ENCODE results near the gene PRKCA. TPM values are rescaled to one million over a fixed set of nuclear protein-coding genes. Genes with fewer than 3 reads are reported as not detected.

The PRKCA gene
- total and polyA plus RNA-seq, 2 experiments from 2014 or later, result 6.4 to 35.4 TPM

GRCh38 chr17:66313995-66314659 is 11.7 kb downstream of the PRKCA start:
- Mint-ChIP-seq H3K9me3 (no peaks in the 10 kb centered on the region), H3K27me3 (ENCODE audit: insufficient read depth, low read depth, poor library complexity) (no peaks in the 10 kb centered on the region), H3K4me3 (no peak overlapping the region), H3K36me3 (ENCODE audit: low read depth) (no peaks in the 10 kb centered on the region), H3K27ac (no peak overlapping the region), H3K4me1 (peaks cover 16% of the 10 kb centered on the region)
- Histone ChIP-seq H3K27ac (ENCODE audit: low read depth) (no peak overlapping the region), H3K4me3 (no peak overlapping the region), H3F3A (replicated peaks; ENCODE audit: low read depth) (no peaks in the 10 kb centered on the region), H3K36me3 (ENCODE audit: insufficient read depth) (no peaks in the 10 kb centered on the region), H3K79me2 (replicated peaks; ENCODE audit: insufficient read depth) (no peaks in the 10 kb centered on the region), H3K9me2 (ENCODE audit: insufficient read depth) (no peaks in the 10 kb centered on the region), H2AFZ (no peak overlapping the region), H4K20me1 (replicated peaks; ENCODE audit: insufficient read depth) (no peaks in the 10 kb centered on the region), H3K4me1 (ENCODE audit: insufficient read depth) (0 out of 2 replicates have a peak, but pooled peaks cover 3% of the 10 kb centered on the region), H3K4me2 (no peak overlapping the region), H3K27me3 (ENCODE audit: insufficient read depth) (no peaks in the 10 kb centered on the region)
- DNase-seq (ENCODE audit: low spot score) (no peak), ATAC-seq (no peak)
- TF ChIP-seq REST (IDR thresholded peaks at IDR 0.05; ENCODE audit: unreplicated experiment), result no peak
- TF ChIP-seq ZNF462 (CRISPR knock-in tag; IDR thresholded peaks at IDR 0.05), result no peak
- no peak for TF ChIP-seq NANOG (IDR thresholded peaks at IDR 0.05; ENCODE audit: borderline replicate concordance)
- TF ChIP-seq EZH2phosphoT487 (IDR thresholded peaks at IDR 0.05; ENCODE audit: unreplicated experiment), result no peak
- TF ChIP-seq STAT1 (IDR thresholded peaks at IDR 0.05; ENCODE audit: unreplicated experiment), result no peak
- TF ChIP-seq CTCF (conservative IDR thresholded peaks at IDR 0.05; ENCODE audit: low read depth in 2 of 2), result no peak
- TF ChIP-seq CREB1 (CRISPR knock-in tag; IDR thresholded peaks at IDR 0.05; ENCODE audit: low read depth), result no peak
- no peak for TF ChIP-seq JUNB (IDR thresholded peaks at IDR 0.05; ENCODE audit: unreplicated experiment)
- no peak for TF ChIP-seq ZNF331 (CRISPR knock-in tag; IDR thresholded peaks at IDR 0.05; ENCODE audit: low read depth)
- no peak for TF ChIP-seq POLR2AphosphoS5 (IDR thresholded peaks at IDR 0.05; ENCODE audit: low read depth)
- no peak for TF ChIP-seq ETS1 (IDR thresholded peaks at IDR 0.05)
- no peak for TF ChIP-seq EZH2 (IDR thresholded peaks at IDR 0.05; ENCODE audit: low read depth, unreplicated experiment)
